Measurements from ENCODE around the gene BMP6.

DNA sequence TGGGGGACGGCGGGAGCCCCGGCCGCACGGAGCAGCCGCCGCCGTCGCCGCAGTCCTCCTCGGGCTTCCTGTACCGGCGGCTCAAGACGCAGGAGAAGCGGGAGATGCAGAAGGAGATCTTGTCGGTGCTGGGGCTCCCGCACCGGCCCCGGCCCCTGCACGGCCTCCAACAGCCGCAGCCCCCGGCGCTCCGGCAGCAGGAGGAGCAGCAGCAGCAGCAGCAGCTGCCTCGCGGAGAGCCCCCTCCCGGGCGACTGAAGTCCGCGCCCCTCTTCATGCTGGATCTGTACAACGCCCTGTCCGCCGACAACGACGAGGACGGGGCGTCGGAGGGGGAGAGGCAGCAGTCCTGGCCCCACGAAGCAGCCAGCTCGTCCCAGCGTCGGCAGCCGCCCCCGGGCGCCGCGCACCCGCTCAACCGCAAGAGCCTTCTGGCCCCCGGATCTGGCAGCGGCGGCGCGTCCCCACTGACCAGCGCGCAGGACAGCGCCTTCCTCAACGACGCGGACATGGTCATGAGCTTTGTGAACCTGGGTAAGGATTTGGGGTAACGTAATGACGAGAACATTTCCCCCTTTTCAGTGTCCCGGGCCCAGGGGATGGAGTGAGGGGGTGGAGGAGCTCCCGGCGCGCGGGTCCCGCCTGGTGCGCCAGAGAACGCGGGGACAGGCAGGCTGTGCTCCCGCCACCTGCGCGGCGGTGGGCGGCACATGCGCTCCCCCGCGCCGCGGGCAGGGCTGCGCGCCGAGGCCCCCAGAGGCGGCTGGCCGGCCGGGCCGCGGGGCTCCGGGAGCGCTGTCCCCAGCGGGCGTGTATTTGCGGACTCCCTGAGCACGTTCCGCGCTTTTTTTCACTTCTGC is 1.4 kb downstream of the BMP6 start:
- no peak for TF ChIP-seq EZH2phosphoT487 (IDR thresholded peaks at IDR 0.05; ENCODE audit: low read length)
- TF ChIP-seq, protein P1, sequence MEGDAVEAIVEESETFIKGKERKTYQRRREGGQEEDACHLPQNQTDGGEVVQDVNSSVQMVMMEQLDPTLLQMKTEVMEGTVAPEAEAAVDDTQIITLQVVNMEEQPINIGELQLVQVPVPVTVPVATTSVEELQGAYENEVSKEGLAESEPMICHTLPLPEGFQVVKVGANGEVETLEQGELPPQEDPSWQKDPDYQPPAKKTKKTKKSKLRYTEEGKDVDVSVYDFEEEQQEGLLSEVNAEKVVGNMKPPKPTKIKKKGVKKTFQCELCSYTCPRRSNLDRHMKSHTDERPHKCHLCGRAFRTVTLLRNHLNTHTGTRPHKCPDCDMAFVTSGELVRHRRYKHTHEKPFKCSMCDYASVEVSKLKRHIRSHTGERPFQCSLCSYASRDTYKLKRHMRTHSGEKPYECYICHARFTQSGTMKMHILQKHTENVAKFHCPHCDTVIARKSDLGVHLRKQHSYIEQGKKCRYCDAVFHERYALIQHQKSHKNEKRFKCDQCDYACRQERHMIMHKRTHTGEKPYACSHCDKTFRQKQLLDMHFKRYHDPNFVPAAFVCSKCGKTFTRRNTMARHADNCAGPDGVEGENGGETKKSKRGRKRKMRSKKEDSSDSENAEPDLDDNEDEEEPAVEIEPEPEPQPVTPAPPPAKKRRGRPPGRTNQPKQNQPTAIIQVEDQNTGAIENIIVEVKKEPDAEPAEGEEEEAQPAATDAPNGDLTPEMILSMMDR (IDR thresholded peaks at IDR 0.05; ENCODE audit: low read length): no peak

Measured in MM.1S (cell line).